K562 (cell line): ENCODE results near the gene CFAP69. TPM values are rescaled to one million over a fixed set of nuclear protein-coding genes. Genes with fewer than 3 reads are reported as not detected.

Experiments used
- ATAC-seq: fragments of 200-7000 bp; cut with Tn5 transposase; 3 replicates; pipeline ENCODE4 v1.9.1; 2020; ENCODE audit warnings: moderate library complexity
- BruUV-seq: library from RNA; stranded (reverse); fragments of 400-500 nt; replicated peaks from 2 replicates; lab custom pipeline; 2021; lab: Mats Ljungman, UMichigan
- CTCF ChIA-PET: fragments of 300-600 bp; formaldehyde crosslinking; extraction: SDS; loops from one replicate; lab custom pipeline; 2021; ENCODE audit warnings: low intra/inter-chr PET ratio; lab: Yijun Ruan, JAX
- POLR2A ChIA-PET: fragments of 300-600, 350-650 bp; sonication (Branson Sonifier 250); formaldehyde crosslinking; extraction: SDS; loops from one replicate; lab custom pipeline; 2021; ENCODE audit warnings: antibody characterized with exemption, inconsistent platforms; lab: Yijun Ruan, JAX
- DNase-seq, 4 experiments: peaks; one replicate each; pipeline versions ENCODE4 v3.0.0 to v3.0.0-alpha.2; 2011 to 2018; ENCODE audit warnings: low spot score in 3 of 4, mixed read lengths in 3 of 4; ENCODE audit errors: extremely low read depth in 1 of 4
- FAIRE-seq: peaks from 2 replicates; lab custom pipeline; 2011; peaks lifted over from hg19 to GRCh38; lab: Jason Lieb, UNC
- H2AFZ ChIP-seq: 2 replicates; pipeline ENCODE4 v1.6.0; 2011; ENCODE audit warnings: low read depth, low read length, control low read depth, inconsistent platforms
- H3K27ac ChIP-seq: fragments of 200-600 bp; 3 replicates; pipeline ENCODE4 v1.8.0; 2011; ENCODE audit warnings: low read depth, mild to moderate bottlenecking, control low read depth, inconsistent platforms, low read length, moderate library complexity, mixed read lengths; ENCODE audit errors: extremely low read depth
- H3K27me3 ChIP-seq, 2 experiments: fragments of 300-600 bp in 1 of 2; 2 replicates in 1 of 2; 3 replicates in 1 of 2; pipeline versions ENCODE4 v1.6.0 to v1.8.0; 2011; ENCODE audit warnings: inconsistent platforms in 2 of 2, low read length in 2 of 2, mild to moderate bottlenecking in 1 of 2, mixed read lengths in 1 of 2, moderate library complexity in 1 of 2; ENCODE audit not compliant: control insufficient read depth in 2 of 2, insufficient read depth in 2 of 2
- H3K36me3 ChIP-seq: fragments of 300-600 bp; 3 replicates; pipeline ENCODE4 v1.8.0; 2011; ENCODE audit warnings: mild to moderate bottlenecking, low read length, inconsistent platforms; ENCODE audit not compliant: control insufficient read depth, insufficient read depth
- H3K4me1 ChIP-seq, 2 experiments: fragments of 200-600 bp in 1 of 2; replicated peaks in 1 of 2; 2 replicates in 1 of 2; 3 replicates in 1 of 2; pipeline versions ENCODE4 v1.5.1 to v1.8.0; 2011; ENCODE audit warnings: inconsistent platforms in 2 of 2, low read length in 2 of 2, mild to moderate bottlenecking in 1 of 2, mixed read lengths in 1 of 2, moderate library complexity in 1 of 2; ENCODE audit not compliant: control insufficient read depth in 2 of 2, insufficient read depth in 2 of 2
- H3K4me2 ChIP-seq: 2 replicates; pipeline ENCODE4 v1.6.1; 2011; ENCODE audit warnings: low read length, control low read depth, inconsistent platforms, mixed read lengths; ENCODE audit not compliant: insufficient read depth
- H3K4me3 ChIP-seq: fragments of 200-600 bp; sonication (generic), shearing (Covaris generic); 2 replicates; pipeline ENCODE4 v1.5.1; 2016; ENCODE audit warnings: control low read depth, inconsistent platforms
- H3K79me2 ChIP-seq: fragments of 200-600 bp; 3 replicates; pipeline ENCODE4 v1.8.0; 2011; ENCODE audit warnings: low read length, inconsistent platforms; ENCODE audit not compliant: control insufficient read depth, insufficient read depth
- H3K9ac ChIP-seq, 2 experiments: 2 replicates each; pipeline versions ENCODE4 v1.6.0 to v1.6.1; 2011; ENCODE audit warnings: low read depth in 2 of 2, low read length in 2 of 2, control low read depth in 1 of 2, inconsistent platforms in 1 of 2, mild to moderate bottlenecking in 1 of 2, mixed read lengths in 1 of 2; ENCODE audit not compliant: insufficient read depth in 1 of 2
- H3K9me1 ChIP-seq: one replicate; pipeline ENCODE4 v1.6.0; 2011; ENCODE audit warnings: inconsistent platforms, mild to moderate bottlenecking, low read length, moderate library complexity; ENCODE audit not compliant: control insufficient read depth, insufficient read depth
- H3K9me3 ChIP-seq: replicated peaks from 2 replicates; pipeline ENCODE4 v1.5.1; 2011; ENCODE audit warnings: low read depth, low read length, inconsistent platforms; ENCODE audit not compliant: control insufficient read depth, insufficient read depth
- H4K20me1 ChIP-seq: replicated peaks from 2 replicates; pipeline ENCODE4 v1.6.1; 2011; ENCODE audit warnings: low read length, inconsistent platforms, mixed read lengths; ENCODE audit not compliant: control insufficient read depth, insufficient read depth
- CTBP1 ChIP-seq: fragments of 450-650 bp; IDR thresholded peaks from 2 replicates; pipeline ENCODE4 v1.6.1; 2016; ENCODE audit warnings: borderline replicate concordance
- ESRRA ChIP-seq: fragments of 450-650 bp; IDR thresholded peaks from 2 replicates; pipeline ENCODE4 v1.6.1; 2014; ENCODE audit warnings: low read depth, mild to moderate bottlenecking, moderate library complexity, borderline replicate concordance
- POLR2A ChIP-seq: fragments of 450-650 bp; conservative IDR thresholded peaks from 2 replicates; pipeline ENCODE4 v1.6.1; 2016
- SP2 ChIP-seq: IDR thresholded peaks from 2 replicates; pipeline ENCODE4 v1.6.1; 2011; ENCODE audit warnings: mild to moderate bottlenecking, low read depth, low read length, moderate library complexity; ENCODE audit not compliant: poor library complexity, severe bottlenecking; ENCODE audit errors: extremely low read depth
- TEAD1 ChIP-seq, 2 experiments: fragments of 450-650 bp in 1 of 2; sonication (generic) in 1 of 2; formaldehyde crosslinking; IDR thresholded peaks; 2 replicates each; pipeline versions ENCODE4 v1.4.0 to v1.8.0; 2020 to 2022; ENCODE audit warnings: mild to moderate bottlenecking in 2 of 2, missing genetic modification reagents in 1 of 2
- TRIM24 ChIP-seq, 2 experiments: fragments of 450-650 bp; IDR thresholded peaks; 2 replicates each; pipeline ENCODE4 v1.6.1; 2016
- TRIM28 ChIP-seq: fragments of 450-650 bp; IDR thresholded peaks from 2 replicates; pipeline ENCODE4 v1.6.1; 2017
- TSC22D4 ChIP-seq: fragments of 450-650 bp; IDR thresholded peaks from 2 replicates; pipeline ENCODE4 v1.6.1; 2016; ENCODE audit warnings: missing genetic modification characterization, missing biosample characterization, control low read depth
- ZBTB1 ChIP-seq: sonication (generic); formaldehyde crosslinking; IDR thresholded peaks from 2 replicates; pipeline ENCODE4 v1.8.1; 2023; ENCODE audit warnings: missing genetic modification reagents, low read depth, mild to moderate bottlenecking, borderline replicate concordance
- ZFP36 ChIP-seq: fragments of 150-350 bp; IDR thresholded peaks from 2 replicates; pipeline ENCODE4 v1.6.1; 2018; ENCODE audit warnings: low read length, low read depth; ENCODE audit not compliant: partially characterized antibody
- ZFPM2 ChIP-seq: fragments of 250-450 bp; sonication (Bioruptor Pico); IDR thresholded peaks from 2 replicates; pipeline ENCODE4 v1.5.1; 2022; ENCODE audit warnings: mild to moderate bottlenecking
- ZNF140 ChIP-seq: fragments of 250-450 bp; sonication (Bioruptor Pico); IDR thresholded peaks from 2 replicates; pipeline ENCODE4 v1.8.0; 2021; ENCODE audit warnings: moderate library complexity, mild to moderate bottlenecking, inconsistent platforms
- ZNF165 ChIP-seq: fragments of 250-450 bp; sonication (Bioruptor Pico); IDR thresholded peaks from 2 replicates; pipeline ENCODE4 v1.4.0; 2020; ENCODE audit warnings: borderline replicate concordance
- ZNF589 ChIP-seq: fragments of 200-800 bp; sonication (Bioruptor generic); IDR thresholded peaks from 2 replicates; pipeline ENCODE4 v1.6.1; 2016; ENCODE audit warnings: low read depth, missing genetic modification characterization, missing compliant biosample characterization
- ZNF778 ChIP-seq: fragments of 450-650 bp; formaldehyde crosslinking; IDR thresholded peaks from 2 replicates; pipeline ENCODE4 v1.4.0; 2020; ENCODE audit warnings: mild to moderate bottlenecking, moderate library complexity
- WGBS: fragments of 100-300 bp; shearing (Covaris generic); methylation state at CpG from one replicate; pipeline ENCODE4 v1.1.6; 2016; ENCODE audit warnings: low coverage, mixed read lengths; ENCODE audit not compliant: insufficient coverage; ENCODE audit errors: missing lambda C conversion rate; 5-methylcytosine and 5-hydroxymethylcytosine counted together
- in situ Hi-C: fragments of 300-500 bp; cut with MboI; formaldehyde crosslinking; loops from 4 replicates; pipeline ENCODE4 v1.15.0; 2018; ENCODE audit warnings: inconsistent platforms, mixed read lengths
- intact Hi-C: fragments of 100-400 bp; cut with micrococcal nuclease; formaldehyde crosslinking; loops from 2 replicates; pipeline ENCODE4 v1.14.2; 2022
- polyA plus RNA-seq, 8 experiments: library from polyadenylated mRNA; depleted of rRNA in 4 of 8; stranded (reverse) in 5 of 8; unstranded in 3 of 8; fragments of >200 nt; fragmentation: Nextera tagmentation in 2 of 8; fragmentation: Illumina TruSeq in 1 of 8; extraction: Ambion mirVana in 2 of 8; extraction: Trizol in 1 of 8; gene quantifications; 2 replicates each; pipeline versions ENCODE4 v1.2.1 to v1.2.3, GENCODE V29; 2011 to 2014; ENCODE audit warnings: inconsistent platforms in 1 of 8, missing spikeins in 1 of 8
- total RNA-seq, 7 experiments: library from RNA; depleted of rRNA in 6 of 7; stranded (reverse); fragments of >200 nt in 6 of 7; fragmentation: Illumina TruSeq in 2 of 7; extraction: Trizol in 2 of 7; gene quantifications; 2 replicates each; pipeline versions ENCODE4 v1.2.1 to v1.2.3, GENCODE V29; 2011 to 2021; ENCODE audit warnings: low replicate concordance in 1 of 7
- TF ChIP-seq, protein P1 (sequence below): sonication (generic); formaldehyde crosslinking; IDR thresholded peaks from 2 replicates; pipeline ENCODE4 v1.8.1; 2023; ENCODE audit warnings: mild to moderate bottlenecking, missing genetic modification reagents, moderate library complexity
- TF ChIP-seq, protein P2 (sequence below): fragments of 250-450 bp; sonication (Bioruptor Pico); IDR thresholded peaks from 2 replicates; pipeline ENCODE4 v1.5.0; 2021; ENCODE audit warnings: mild to moderate bottlenecking, borderline replicate concordance

The CFAP69 gene
- total and polyA plus RNA-seq, 9 of the 15 experiments (the other 6 are each of a cell fraction or from before 2014, with no cell fraction given) = 0.24 to 5.1 (median 1.7) TPM

DNA sequence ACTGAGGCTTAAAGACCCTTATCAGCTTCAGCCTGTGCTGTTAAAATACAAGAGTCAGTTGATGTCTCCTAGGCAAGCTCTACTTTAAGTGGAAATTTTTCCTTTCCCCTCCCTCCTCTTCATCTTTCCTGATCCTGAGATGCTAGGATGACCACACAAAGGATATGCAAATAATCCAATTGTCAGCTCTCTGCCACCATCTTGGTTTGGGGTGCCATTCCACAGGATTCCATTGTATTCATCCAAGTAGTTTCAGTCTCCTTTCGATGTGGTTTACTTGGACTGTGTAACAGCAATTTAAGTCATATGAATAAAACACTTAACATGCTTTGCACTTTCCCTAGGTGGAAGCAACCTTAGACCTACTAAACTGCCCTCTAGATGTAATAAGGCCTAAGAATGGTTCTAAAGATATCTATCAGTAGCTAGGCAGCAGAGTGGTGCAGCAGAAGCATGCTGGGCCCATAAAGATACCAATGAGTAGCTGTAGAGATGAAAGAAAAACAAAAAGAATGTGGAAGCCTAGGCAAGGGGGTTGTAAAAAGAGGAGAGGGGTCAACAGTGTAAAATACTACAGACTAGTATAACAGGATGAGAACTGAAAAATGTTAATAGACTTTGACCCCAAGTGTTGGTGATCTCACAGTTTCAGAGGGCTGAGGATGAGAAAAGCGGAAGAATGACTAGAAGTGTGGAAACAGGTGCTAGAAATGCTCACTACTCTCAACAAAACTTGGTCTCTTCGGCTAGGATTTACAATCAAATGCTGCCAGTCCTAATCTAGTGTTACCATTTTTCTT lies 2.4 kb upstream of the CFAP69 start:
- DNase-seq (no peak), ATAC-seq (no peak), FAIRE-seq (peak; percentile 19)
- no peak overlapping the region for H3K4me3 ChIP-seq
- H3K36me3 ChIP-seq = no peaks in the 10 kb centered on the region
- 32% methylated on average over 3 of the region's 3 CpGs for WGBS
- H3K9me1 ChIP-seq = no peaks in the 10 kb centered on the region
- no peak overlapping the region for H3K9ac ChIP-seq
- no peaks in the 10 kb centered on the region for H4K20me1 ChIP-seq
- H3K4me1 ChIP-seq = peaks cover 9 to 11% of the 10 kb centered on the region in 2 experiments; a peak in 3 of 5 replicates
- intact Hi-C loops = no loop called here
- ChIA-PET CTCF (no interaction called here), POLR2A (no interaction called here)
- no peaks in the 10 kb centered on the region for H3K27me3 ChIP-seq
- no peak overlapping the region for H3K27ac ChIP-seq
- no peaks in the 10 kb centered on the region for H3K9me3 ChIP-seq
- H3K4me2 ChIP-seq = no peak overlapping the region
- in situ Hi-C loops = no loop called here
- no peak for TF ChIP-seq ZNF778 (CRISPR knock-in tag)
- TF ChIP-seq ZNF165 (CRISPR knock-in tag) = no peak
- no peak for TF ChIP-seq POLR2A
- TF ChIP-seq TEAD1 (CRISPR knock-in tag; IDR thresholded peaks at IDR 0.05) = no peak
- no peak for TF ChIP-seq TSC22D4 (tag)
- no peak for TF ChIP-seq ZNF140 (CRISPR knock-in tag)
- TF ChIP-seq SP2 = no peak
- TF ChIP-seq TRIM28 = no peak
- TF ChIP-seq ZNF589 = no peak
- no peak for TF ChIP-seq ZFPM2 (CRISPR knock-in tag)
- no peak for TF ChIP-seq ESRRA
- no peak for TF ChIP-seq ZBTB1 (CRISPR knock-in tag)
- TF ChIP-seq ZFP36 = no peak
- no peak for TF ChIP-seq CTBP1
- no peak for TF ChIP-seq TRIM24 (IDR thresholded peaks at IDR 0.05)
- TF ChIP-seq, protein P1, sequence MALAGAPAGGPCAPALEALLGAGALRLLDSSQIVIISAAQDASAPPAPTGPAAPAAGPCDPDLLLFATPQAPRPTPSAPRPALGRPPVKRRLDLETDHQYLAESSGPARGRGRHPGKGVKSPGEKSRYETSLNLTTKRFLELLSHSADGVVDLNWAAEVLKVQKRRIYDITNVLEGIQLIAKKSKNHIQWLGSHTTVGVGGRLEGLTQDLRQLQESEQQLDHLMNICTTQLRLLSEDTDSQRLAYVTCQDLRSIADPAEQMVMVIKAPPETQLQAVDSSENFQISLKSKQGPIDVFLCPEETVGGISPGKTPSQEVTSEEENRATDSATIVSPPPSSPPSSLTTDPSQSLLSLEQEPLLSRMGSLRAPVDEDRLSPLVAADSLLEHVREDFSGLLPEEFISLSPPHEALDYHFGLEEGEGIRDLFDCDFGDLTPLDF (CRISPR knock-in tag) = no peak
- TF ChIP-seq, protein P2, sequence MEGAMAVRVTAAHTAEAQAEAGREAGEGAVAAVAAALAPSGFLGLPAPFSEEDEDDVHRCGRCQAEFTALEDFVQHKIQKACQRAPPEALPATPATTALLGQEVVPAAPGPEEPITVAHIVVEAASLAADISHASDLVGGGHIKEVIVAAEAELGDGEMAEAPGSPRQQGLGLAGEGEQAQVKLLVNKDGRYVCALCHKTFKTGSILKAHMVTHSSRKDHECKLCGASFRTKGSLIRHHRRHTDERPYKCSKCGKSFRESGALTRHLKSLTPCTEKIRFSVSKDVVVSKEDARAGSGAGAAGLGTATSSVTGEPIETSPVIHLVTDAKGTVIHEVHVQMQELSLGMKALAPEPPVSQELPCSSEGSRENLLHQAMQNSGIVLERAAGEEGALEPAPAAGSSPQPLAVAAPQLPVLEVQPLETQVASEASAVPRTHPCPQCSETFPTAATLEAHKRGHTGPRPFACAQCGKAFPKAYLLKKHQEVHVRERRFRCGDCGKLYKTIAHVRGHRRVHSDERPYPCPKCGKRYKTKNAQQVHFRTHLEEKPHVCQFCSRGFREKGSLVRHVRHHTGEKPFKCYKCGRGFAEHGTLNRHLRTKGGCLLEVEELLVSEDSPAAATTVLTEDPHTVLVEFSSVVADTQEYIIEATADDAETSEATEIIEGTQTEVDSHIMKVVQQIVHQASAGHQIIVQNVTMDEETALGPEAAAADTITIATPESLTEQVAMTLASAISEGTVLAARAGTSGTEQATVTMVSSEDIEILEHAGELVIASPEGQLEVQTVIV (CRISPR knock-in tag) = no peak
- H2AFZ ChIP-seq = peak overlapping the region; percentile 12; the same call in 1 of the 2 replicates
- no peaks in the 10 kb centered on the region for H3K79me2 ChIP-seq
- BruUV-seq = no TSS peak
